GM19452 (cell line): ENCODE results near the gene L3MBTL1.

ENCODE experiments used
- ATAC-seq: cut with Tn5 transposase; IDR thresholded peaks from one replicate; pipeline ENCODE4 v1.9.1; 2021; ENCODE audit not compliant: unreplicated experiment

L3MBTL1 gene

GRCh38 chr20:43558412-43559146, 51.1 kb downstream of the L3MBTL1 start, which contains the start of gene SGK2:
TSS of gene SGK2 (plus strand) at chr20:43559027. CDS start at chr20:43566496, 7,469 bp downstream.
- ATAC-seq, result no peak

GRCh38 chr20:43559147-43559987, 51.9 kb downstream of the L3MBTL1 start:
- ATAC-seq, result no peak

DNA sequence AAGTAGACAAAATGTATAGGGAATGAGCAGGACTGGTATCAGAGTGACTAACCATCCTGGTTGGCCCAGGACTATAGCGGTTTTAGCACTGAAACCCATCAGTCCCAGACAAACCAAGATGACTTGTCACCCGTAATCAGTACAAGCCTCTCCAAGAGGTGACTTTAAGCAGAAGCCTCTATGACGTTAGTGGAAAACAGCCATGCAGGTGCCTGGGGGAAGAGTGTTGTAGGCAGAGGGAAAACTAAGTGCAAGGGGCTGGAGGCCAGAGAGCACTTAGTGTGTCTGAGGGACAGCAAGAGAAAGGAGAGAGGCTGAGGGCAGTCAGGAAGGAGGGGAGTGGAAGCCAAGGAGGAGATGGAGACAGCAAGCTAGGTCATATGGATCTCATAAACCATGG, 53.5 kb downstream of the L3MBTL1 start:
- no peak for ATAC-seq

- ATAC-seq, result no peak
These were observed 55.9 kb downstream of the L3MBTL1 start for GRCh38 chr20:43563429-43563828.

GRCh38 chr20:43563991-43564390, 56.5 kb downstream of the L3MBTL1 start:
- ATAC-seq, result no peak

GRCh38 chr20:43564455-43564854, 57.0 kb downstream of the L3MBTL1 start:
- ATAC-seq, result no peak

DNA sequence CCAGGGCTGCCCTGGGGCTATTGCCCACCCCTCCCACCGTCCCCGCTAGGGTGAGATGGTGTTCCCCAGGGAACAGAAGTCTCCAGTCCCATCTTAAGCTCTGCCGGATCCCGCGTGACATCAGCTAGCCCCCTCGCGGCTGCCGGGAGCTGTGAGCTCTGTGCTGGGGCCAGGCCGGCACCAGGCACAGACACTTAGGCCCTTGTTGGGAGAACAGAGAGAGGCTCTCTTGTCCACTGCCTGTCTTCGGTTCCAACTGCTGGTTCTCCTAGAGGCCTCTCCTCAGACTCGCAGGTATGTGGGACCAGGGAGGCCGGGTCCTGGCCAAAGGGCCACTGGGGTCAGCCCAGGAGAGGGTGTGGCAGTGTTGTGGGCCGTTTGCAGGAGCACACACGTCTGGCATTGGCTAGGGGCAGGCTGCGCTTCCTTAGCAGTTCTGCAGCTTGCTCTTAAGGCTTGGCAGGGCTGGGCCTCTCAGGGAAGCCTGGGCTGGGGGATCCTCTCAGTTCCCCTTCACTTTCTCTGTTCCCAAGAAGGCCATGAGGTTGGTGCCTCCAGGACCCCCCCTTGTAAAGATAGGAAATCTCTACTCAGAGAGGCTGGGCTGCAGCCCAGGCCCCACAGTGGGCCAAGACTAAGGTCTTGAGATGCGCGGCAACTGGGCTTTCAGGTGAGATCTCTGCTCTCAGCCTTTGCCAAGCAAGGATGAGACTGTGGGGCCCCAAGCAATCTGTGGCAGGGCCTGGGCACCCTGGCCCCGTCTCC, 57.7 kb downstream of the L3MBTL1 start:
- no peak for ATAC-seq

GRCh38 chr20:43565758-43566104, 58.2 kb downstream of the L3MBTL1 start:
- no peak for ATAC-seq

GRCh38 chr20:43567477-43567876, 60.0 kb downstream of the L3MBTL1 start:
- ATAC-seq, result no peak

DNA sequence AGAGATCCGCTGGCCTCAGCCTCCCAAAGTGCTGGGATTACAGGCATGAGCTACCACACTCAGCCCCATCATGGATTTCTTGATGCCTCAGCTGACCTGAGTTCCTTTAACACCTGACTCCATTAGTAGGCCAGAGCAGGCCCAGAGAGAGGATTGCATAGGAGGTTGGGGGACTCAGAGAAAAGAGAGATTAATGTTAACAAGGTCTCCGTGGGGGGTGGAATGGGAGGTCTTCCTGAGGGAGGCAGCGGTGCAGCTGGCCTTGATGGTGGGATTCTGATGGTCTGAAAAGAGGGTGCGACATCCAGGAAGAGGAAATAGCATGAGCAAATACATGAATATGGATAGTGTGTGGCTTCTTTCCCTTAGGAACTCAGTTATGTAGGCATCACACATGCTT, 61.2 kb downstream of the L3MBTL1 start:
- no peak for ATAC-seq

GRCh38 chr20:43569282-43569681, 61.8 kb downstream of the L3MBTL1 start:
- ATAC-seq, result no peak

DNA sequence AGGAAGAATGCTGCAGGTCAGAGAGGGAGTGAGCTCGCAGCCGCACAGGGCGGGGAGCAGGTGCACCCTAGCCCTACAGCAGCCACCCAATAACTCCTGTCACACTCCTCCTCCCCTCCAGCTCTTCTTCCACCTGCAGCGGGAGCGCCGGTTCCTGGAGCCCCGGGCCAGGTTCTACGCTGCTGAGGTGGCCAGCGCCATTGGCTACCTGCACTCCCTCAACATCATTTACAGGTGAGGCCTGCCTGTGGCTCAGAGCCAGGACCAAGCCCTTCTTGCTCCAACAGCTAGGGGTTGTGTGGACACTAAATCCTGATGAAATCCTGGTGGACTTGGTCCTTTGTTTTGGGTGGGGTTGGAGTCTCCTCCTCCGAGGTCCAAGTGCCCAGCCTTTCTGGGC, 63.0 kb downstream of the L3MBTL1 start:
- ATAC-seq, result no peak

DNA sequence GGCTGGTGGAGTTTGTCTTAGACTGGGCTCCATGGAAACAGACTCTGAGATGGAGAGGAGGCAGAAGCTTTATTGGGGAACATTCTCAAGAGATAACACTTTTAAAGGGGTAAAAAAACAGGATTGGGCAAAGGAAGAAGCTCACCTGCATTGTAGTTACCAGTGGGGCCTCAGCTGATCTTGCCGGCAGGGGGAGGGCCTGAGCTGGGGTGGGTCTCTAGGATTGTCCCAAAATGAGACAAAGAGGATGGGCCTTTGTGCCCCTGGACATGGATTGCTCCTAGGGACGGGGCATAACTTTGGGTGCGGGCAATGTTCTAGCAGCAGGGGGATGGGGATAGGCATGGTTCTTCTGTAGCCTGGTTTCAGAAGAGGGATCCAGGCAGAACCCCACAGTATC, 63.8 kb downstream of the L3MBTL1 start:
- no peak for ATAC-seq

- ATAC-seq, result no peak
These were observed 64.3 kb downstream of the L3MBTL1 start for GRCh38 chr20:43571771-43572170.

- ATAC-seq, result no peak
These were observed 65.4 kb downstream of the L3MBTL1 start for GRCh38 chr20:43572891-43573290.

DNA sequence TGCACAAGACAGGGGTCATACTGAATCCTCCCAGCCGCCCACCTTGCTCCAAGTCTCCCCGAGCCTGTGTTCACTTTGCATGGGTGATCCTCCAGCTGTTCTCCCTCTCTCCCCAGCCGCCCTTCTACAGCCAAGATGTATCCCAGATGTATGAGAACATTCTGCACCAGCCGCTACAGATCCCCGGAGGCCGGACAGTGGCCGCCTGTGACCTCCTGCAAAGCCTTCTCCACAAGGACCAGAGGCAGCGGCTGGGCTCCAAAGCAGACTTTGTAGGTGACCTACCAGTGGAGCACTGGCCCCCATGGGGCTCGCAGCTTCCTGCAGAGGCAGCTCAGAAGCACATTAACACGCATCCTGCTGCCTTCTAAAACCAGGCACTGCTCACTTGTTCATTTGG, 68.6 kb downstream of the L3MBTL1 start:
- no peak for ATAC-seq

- ATAC-seq, result no peak
These were observed 72.6 kb downstream of the L3MBTL1 start for GRCh38 chr20:43579861-43580793.

- no peak for ATAC-seq
These were observed 75.8 kb downstream of the L3MBTL1 start for GRCh38 chr20:43583133-43583864.

- no peak for ATAC-seq
These were observed 76.5 kb downstream of the L3MBTL1 start for GRCh38 chr20:43583982-43584432.
